Activated T-helper 2 cell treated with anti-CD3 and anti-CD28 coated beads, Interferon-gamma antibody, Interleukin-2, Interleukin-4, amounts not matched to agents 10 μg/mL and 5 μg/mL and 100 μg/mL, durations not matched to agents 14 hours and 24 hours and 36 hours (primary cell): ENCODE measurements around the gene RBMY1F. TPM values are rescaled to one million over a fixed set of nuclear protein-coding genes. Genes with fewer than 3 reads are reported as not detected.
"Not testable (repeated sequence)": the region's sequence is repeated elsewhere in the genome, so short reads cannot be mapped to it uniquely, and the experiment has no call there.

Experiments
- DNase-seq: peaks from one replicate; pipeline ENCODE4 v3.0.0; 2021; ENCODE audit warnings: low spot score
- H3K27ac Mint-ChIP-seq: one replicate; pipeline ENCODE4 v1.8.0; 2021; ENCODE audit warnings: mixed read lengths
- H3K27me3 Mint-ChIP-seq: one replicate; pipeline ENCODE4 v1.8.0; 2021; ENCODE audit warnings: low read depth, mixed read lengths
- H3K36me3 Mint-ChIP-seq: one replicate; pipeline ENCODE4 v1.8.0; 2021; ENCODE audit warnings: low read depth, mixed read lengths
- H3K4me1 Mint-ChIP-seq: one replicate; pipeline ENCODE4 v1.8.0; 2021; ENCODE audit warnings: low read depth, mixed read lengths
- H3K4me3 Mint-ChIP-seq: one replicate; pipeline ENCODE4 v1.8.0; 2021; ENCODE audit warnings: low read depth, mild to moderate bottlenecking, moderate library complexity, mixed read lengths
- H3K9me3 Mint-ChIP-seq: one replicate; pipeline ENCODE4 v1.8.0; 2021; ENCODE audit warnings: mixed read lengths
- intact Hi-C: fragments of 100-400 bp; cut with micrococcal nuclease; formaldehyde crosslinking; loops from one replicate; pipeline ENCODE4 v1.15.1; 2023
- total RNA-seq: library from RNA; stranded (reverse); gene quantifications from 2 replicates; pipeline ENCODE4 v1.2.3, GENCODE V29; 2022

Gene RBMY1F
- total RNA-seq: not detected in 2 replicates

GRCh38 chrY:22182823-22183222 lies at the start of gene RBMY1F:
Gene RBMY1F, minus strand, starts transcription at chrY:22182923. Its CDS starts 1,954 bp downstream, at chrY:22180969.
- DNase-seq, H3K4me3 Mint-ChIP-seq, H3K27me3 Mint-ChIP-seq, H3K4me1 Mint-ChIP-seq, H3K27ac Mint-ChIP-seq, H3K36me3 Mint-ChIP-seq, H3K9me3 Mint-ChIP-seq, intact Hi-C loops: not testable (repeated sequence)

- DNase-seq, intact Hi-C loops, H3K27me3 Mint-ChIP-seq, H3K36me3 Mint-ChIP-seq, H3K4me3 Mint-ChIP-seq, H3K27ac Mint-ChIP-seq, H3K9me3 Mint-ChIP-seq, H3K4me1 Mint-ChIP-seq: not testable (repeated sequence)
Observed at GRCh38 chrY:22151144-22151543, 31.6 kb downstream of the RBMY1F start.

GRCh38 chrY:22141011-22141695 lies 41.6 kb downstream of the RBMY1F start:
- DNase-seq, H3K27me3 Mint-ChIP-seq, H3K36me3 Mint-ChIP-seq, H3K27ac Mint-ChIP-seq, H3K9me3 Mint-ChIP-seq, intact Hi-C loops, H3K4me3 Mint-ChIP-seq, H3K4me1 Mint-ChIP-seq: not testable (repeated sequence)

- H3K27ac Mint-ChIP-seq, DNase-seq, intact Hi-C loops, H3K4me1 Mint-ChIP-seq, H3K9me3 Mint-ChIP-seq, H3K4me3 Mint-ChIP-seq, H3K27me3 Mint-ChIP-seq, H3K36me3 Mint-ChIP-seq: not testable (repeated sequence)
Observed at GRCh38 chrY:22134719-22135118, 48.0 kb downstream of the RBMY1F start.

GRCh38 chrY:22130494-22130893 lies 52.2 kb downstream of the RBMY1F start:
- H3K4me1 Mint-ChIP-seq, intact Hi-C loops, H3K36me3 Mint-ChIP-seq, DNase-seq, H3K27me3 Mint-ChIP-seq, H3K27ac Mint-ChIP-seq, H3K9me3 Mint-ChIP-seq, H3K4me3 Mint-ChIP-seq: not testable (repeated sequence)

Other genes with a start within 250 kb of the RBMY1F start
- gene RBMY1J, start 220.5 kb upstream of the RBMY1F start, total RNA-seq: not detected in 2 replicates